Thymus (tissue), 11 donors: ENCODE results near the gene HUS1. TPM values are rescaled to one million over a fixed set of nuclear protein-coding genes. Genes with fewer than 3 reads are reported as not detected.
"Not testable (repeated sequence)": the region's sequence is repeated elsewhere in the genome, so short reads cannot be mapped to it uniquely, and the experiment has no call there.

ENCODE experiments used
- DNase-seq, 9 donors: peaks; one replicate each; pipeline ENCODE4 v3.0.0-alpha.2; 2013; ENCODE audit warnings: low spot score in 9 of 9, low read depth in 6 of 9, missing footprints in 1 of 9
- H3K27ac ChIP-seq, 2 donors: one replicate each; pipeline ENCODE4 v1.5.1; 2013; ENCODE audit warnings: control low read depth in 1 of 2, low read depth in 1 of 2, low read length in 1 of 2, mild to moderate bottlenecking in 1 of 2, moderate library complexity in 1 of 2
- H3K27me3 ChIP-seq, 2 donors: one replicate each; pipeline ENCODE4 v1.5.1; 2013; ENCODE audit warnings: low read length in 1 of 2; ENCODE audit not compliant: control insufficient read depth in 2 of 2, insufficient read depth in 1 of 2
- H3K36me3 ChIP-seq, 2 donors: one replicate each; pipeline ENCODE4 v1.5.1; 2013; ENCODE audit warnings: low read length in 1 of 2, mild to moderate bottlenecking in 1 of 2, moderate library complexity in 1 of 2; ENCODE audit not compliant: control insufficient read depth in 2 of 2, insufficient read depth in 2 of 2
- H3K4me1 ChIP-seq, 2 donors: one replicate each; pipeline ENCODE4 v1.5.1; 2013; ENCODE audit warnings: low read length in 2 of 2; ENCODE audit not compliant: control insufficient read depth in 2 of 2, insufficient read depth in 2 of 2
- H3K4me3 ChIP-seq, 2 donors: one replicate each; pipeline ENCODE4 v1.5.1; 2013; ENCODE audit warnings: low read length in 2 of 2, control low read depth in 1 of 2, mild to moderate bottlenecking in 1 of 2
- H3K9me3 ChIP-seq, 2 donors: one replicate each; pipeline ENCODE4 v1.5.1; 2013; ENCODE audit warnings: low read length in 1 of 2, mild to moderate bottlenecking in 1 of 2; ENCODE audit not compliant: control insufficient read depth in 2 of 2, insufficient read depth in 1 of 2
- WGBS: extraction: QIAGEN DNeasy Blood & Tissue Kit; methylation state at CpG from one replicate; pipeline ENCODE4 v1.1.7; 2013; 5-methylcytosine and 5-hydroxymethylcytosine counted together
- polyA plus RNA-seq: library from polyadenylated mRNA; stranded (reverse); fragments of 200-250 nt; gene quantifications from one replicate; pipeline ENCODE4 v1.2.3, GENCODE V29; 2013
- total RNA-seq: library from RNA; stranded (reverse); fragments of 120-200 nt; gene quantifications from one replicate; pipeline ENCODE4 v1.2.4, GENCODE V29; 2013
- donor health status: healthy.

The HUS1 gene
- total and polyA plus RNA-seq, 2 donors = 10.5 to 13.4 TPM

- H3K4me3 ChIP-seq = no peak overlapping the region
- WGBS = 96% methylated on average over 18 of the region's 18 CpGs
- H3K36me3 ChIP-seq = no peaks in the 10 kb centered on the region
- H3K27ac ChIP-seq = no peak overlapping the region
- no peaks in the 10 kb centered on the region for H3K27me3 ChIP-seq
- H3K9me3 ChIP-seq = no peaks in the 10 kb centered on the region
- peaks cover 0 to 7% of the 10 kb centered on the region in 2 donors for H3K4me1 ChIP-seq
- DNase-seq = no peak
Observed at GRCh38 chr7:47931005-47932004, 48.1 kb downstream of the HUS1 start.

GRCh38 chr7:47924266-47924665 is 55.1 kb downstream of the HUS1 start:
- no peak overlapping the region for H3K27ac ChIP-seq
- WGBS = 81% methylated on average over 2 of the region's 2 CpGs
- H3K4me3 ChIP-seq = no peak overlapping the region
- no peaks in the 10 kb centered on the region for H3K9me3 ChIP-seq
- H3K4me1 ChIP-seq = no peaks in the 10 kb centered on the region
- no peaks in the 10 kb centered on the region for H3K27me3 ChIP-seq
- DNase-seq = no peak
- no peaks in the 10 kb centered on the region for H3K36me3 ChIP-seq

- H3K4me1 ChIP-seq, H3K36me3 ChIP-seq, H3K27ac ChIP-seq, H3K4me3 ChIP-seq, H3K27me3 ChIP-seq, H3K9me3 ChIP-seq, DNase-seq: not testable (repeated sequence)
- 92% methylated on average over 8 of the region's 8 CpGs for WGBS
Observed at GRCh38 chr7:47923081-47923875, 56.1 kb downstream of the HUS1 start.

GRCh38 chr7:47916514-47916913 is 62.9 kb downstream of the HUS1 start:
- not testable (repeated sequence) for H3K36me3 ChIP-seq, H3K4me3 ChIP-seq, H3K27ac ChIP-seq, H3K27me3 ChIP-seq, H3K9me3 ChIP-seq, DNase-seq, H3K4me1 ChIP-seq
- 80% methylated on average over 1 of the region's 1 CpG for WGBS

GRCh38 chr7:47915616-47915976 is 63.8 kb downstream of the HUS1 start:
- H3K9me3 ChIP-seq = no peaks in the 10 kb centered on the region
- no peaks in the 10 kb centered on the region for H3K4me1 ChIP-seq
- H3K36me3 ChIP-seq = no peaks in the 10 kb centered on the region
- no peak for DNase-seq
- no peak overlapping the region for H3K4me3 ChIP-seq
- WGBS = 96% methylated on average over 2 of the region's 2 CpGs
- H3K27ac ChIP-seq = no peak overlapping the region
- H3K27me3 ChIP-seq = no peaks in the 10 kb centered on the region

GRCh38 chr7:47914717-47915615 is 64.4 kb downstream of the HUS1 start:
- WGBS = 84% methylated on average over 5 of the region's 5 CpGs
- H3K27ac ChIP-seq = no peak overlapping the region
- H3K27me3 ChIP-seq = no peaks in the 10 kb centered on the region
- H3K36me3 ChIP-seq = no peaks in the 10 kb centered on the region
- no peaks in the 10 kb centered on the region for H3K4me1 ChIP-seq
- DNase-seq = no peak
- no peak overlapping the region for H3K4me3 ChIP-seq
- H3K9me3 ChIP-seq = no peaks in the 10 kb centered on the region

Other genes starting within 250 kb of the HUS1 start
- 0.19 TPM for gene PKD1L1, start 31.1 kb downstream of the HUS1 start, total RNA-seq
- 0.78 TPM for gene PKD1L1, start 31.1 kb downstream of the HUS1 start, polyA plus RNA-seq
- 1.1 TPM for gene SUN3, start 49.5 kb upstream of the HUS1 start, total RNA-seq
- 1.3 TPM for gene SUN3, start 49.5 kb upstream of the HUS1 start, polyA plus RNA-seq
- 0.05 TPM for gene C7orf57, start 55.9 kb upstream of the HUS1 start, total RNA-seq
- 0.18 TPM for gene C7orf57, start 55.9 kb upstream of the HUS1 start, polyA plus RNA-seq
- gene UPP1, start 109.7 kb upstream of the HUS1 start, total RNA-seq = 3.2 TPM
- 32.4 TPM for gene UPP1, start 109.7 kb upstream of the HUS1 start, polyA plus RNA-seq
- gene ABCA13, start 191.8 kb upstream of the HUS1 start, total RNA-seq = 0.76 TPM
- 0.91 TPM for gene ABCA13, start 191.8 kb upstream of the HUS1 start, polyA plus RNA-seq